HG02642 (cell line): Measurements from ENCODE around the gene FAM120A.

ENCODE experiments used
- ATAC-seq: cut with Tn5 transposase; IDR thresholded peaks from one replicate; pipeline ENCODE4 v1.9.1; 2021; ENCODE audit warnings: mild to moderate bottlenecking; ENCODE audit not compliant: unreplicated experiment, poor library complexity

The FAM120A gene

DNA sequence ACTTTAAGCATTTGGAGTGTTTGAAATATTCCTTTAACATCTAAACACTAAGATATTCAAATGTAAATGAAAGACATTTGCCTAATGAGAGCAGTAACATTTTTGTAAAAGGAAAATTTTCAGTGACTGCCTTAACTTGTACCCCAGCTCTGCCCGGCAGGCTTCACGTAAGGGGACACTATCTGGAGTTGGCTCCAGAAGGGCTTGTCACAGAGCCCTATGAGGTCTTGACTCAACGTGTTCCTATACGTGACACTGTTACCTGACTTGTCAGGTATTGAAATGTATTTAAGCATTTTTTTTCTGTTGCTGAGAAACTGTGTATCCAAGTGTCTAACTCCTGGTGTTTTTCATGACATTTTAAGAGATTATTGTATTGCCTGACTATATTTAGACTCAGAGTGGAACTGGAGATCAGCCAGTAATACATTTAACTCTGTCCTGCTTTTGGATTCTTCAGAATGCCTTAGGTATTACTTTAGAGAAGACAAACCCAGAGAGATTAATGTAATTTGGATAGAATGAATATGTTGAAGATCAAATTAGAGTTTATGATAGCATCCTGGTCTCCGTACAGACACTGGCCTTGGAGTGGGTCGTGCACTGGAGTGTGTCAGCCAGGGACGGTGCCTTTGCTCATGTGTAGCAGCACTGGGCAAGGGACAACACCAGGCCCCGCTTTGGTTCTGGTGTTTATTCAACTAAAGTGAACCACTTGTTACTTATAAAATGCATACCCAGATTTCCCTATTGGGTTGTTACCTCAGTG lies 90.3 kb downstream of the FAM120A start:
- no peak for ATAC-seq

DNA sequence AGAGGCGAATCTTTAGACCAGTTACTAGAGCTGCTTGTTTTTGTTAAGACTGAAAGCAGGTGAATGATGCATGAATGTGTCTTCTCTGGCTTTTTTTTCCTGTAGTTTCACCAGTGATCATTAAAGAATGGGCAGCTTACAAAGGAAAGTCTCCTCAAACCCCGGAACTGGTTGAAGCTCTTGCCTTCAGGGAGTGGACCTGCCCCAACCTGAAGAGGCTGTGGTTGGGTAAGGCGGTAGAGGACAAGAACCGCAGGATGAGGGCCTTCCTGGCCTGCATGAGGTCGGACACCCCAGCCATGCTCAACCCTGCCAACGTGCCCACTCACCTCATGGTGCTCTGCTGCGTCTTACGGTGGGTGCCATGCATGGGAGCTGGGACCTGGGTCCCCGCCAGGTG lies 91.6 kb downstream of the FAM120A start:
- ATAC-seq: no peak

DNA sequence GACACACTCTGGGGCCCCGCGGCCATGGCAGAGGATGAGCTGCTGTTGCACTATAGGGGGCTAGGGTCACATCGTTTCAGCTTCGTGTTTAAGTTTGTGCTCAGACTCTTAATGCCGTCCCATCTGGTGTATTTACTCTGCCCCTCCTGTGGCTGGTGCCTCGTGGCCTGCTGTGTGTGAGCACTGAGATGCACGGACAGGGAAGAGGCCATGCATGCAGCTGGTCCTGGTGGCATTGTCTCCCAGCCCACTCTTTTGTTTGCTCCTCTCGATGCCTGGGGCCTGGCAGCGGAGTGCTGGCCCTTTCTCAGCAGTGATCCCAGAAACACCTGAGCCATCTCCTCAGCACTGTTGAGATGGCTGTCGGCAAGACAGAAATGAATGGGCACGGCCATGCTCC lies 94.9 kb downstream of the FAM120A start:
- no peak for ATAC-seq

- no peak for ATAC-seq
Measured at GRCh38 chr9:93549611-93550010, 98.1 kb downstream of the FAM120A start.

DNA sequence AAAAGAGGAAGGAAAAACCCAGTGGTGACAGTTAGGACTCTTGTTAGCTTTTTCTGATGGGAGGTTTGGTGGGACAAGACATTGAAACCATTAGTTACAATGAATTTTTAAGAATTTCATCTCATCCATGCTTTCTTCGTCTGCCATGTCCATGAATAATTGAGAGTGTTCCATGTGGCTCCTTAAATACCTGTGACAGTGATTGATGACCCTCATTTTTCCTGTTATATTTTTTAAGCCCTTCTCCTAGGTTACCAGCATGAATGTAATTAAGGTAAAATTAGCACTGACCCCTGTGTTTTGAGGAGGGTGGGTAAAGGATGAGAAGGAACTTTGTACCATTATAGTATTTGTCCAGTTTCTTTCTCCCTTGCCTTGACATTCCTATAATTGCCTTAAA lies 101.4 kb downstream of the FAM120A start:
- no peak for ATAC-seq

- ATAC-seq: no peak
Measured at GRCh38 chr9:93555370-93555769, 103.9 kb downstream of the FAM120A start.

- no peak for ATAC-seq
Measured at GRCh38 chr9:93557366-93558137, 106.1 kb downstream of the FAM120A start.

GRCh38 chr9:93558503-93558902 lies 107.0 kb downstream of the FAM120A start:
- ATAC-seq: no peak

DNA sequence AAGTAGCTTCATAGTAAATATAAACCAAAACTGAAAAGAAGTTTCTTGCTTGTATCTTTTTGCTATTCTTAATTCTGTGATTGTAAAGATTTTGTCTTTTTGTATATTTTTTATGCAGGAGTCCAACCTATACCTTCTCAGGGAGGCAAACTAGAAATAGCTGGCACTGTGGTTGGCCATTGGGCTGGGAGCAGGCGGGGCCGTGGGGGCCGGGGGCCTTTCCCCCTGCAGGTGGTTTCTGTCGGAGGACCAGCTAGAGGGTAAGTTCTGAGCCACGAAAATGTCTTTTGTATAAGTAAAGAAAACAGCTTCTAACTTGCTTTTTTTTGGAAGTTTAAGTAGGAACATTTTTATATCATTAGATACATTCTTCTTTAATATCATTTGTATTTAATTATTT lies 109.5 kb downstream of the FAM120A start:
- no peak for ATAC-seq

- no peak for ATAC-seq
Measured at GRCh38 chr9:93562157-93562556, 110.7 kb downstream of the FAM120A start.

- no peak for ATAC-seq
Measured at GRCh38 chr9:93565089-93565488, 113.6 kb downstream of the FAM120A start.

DNA sequence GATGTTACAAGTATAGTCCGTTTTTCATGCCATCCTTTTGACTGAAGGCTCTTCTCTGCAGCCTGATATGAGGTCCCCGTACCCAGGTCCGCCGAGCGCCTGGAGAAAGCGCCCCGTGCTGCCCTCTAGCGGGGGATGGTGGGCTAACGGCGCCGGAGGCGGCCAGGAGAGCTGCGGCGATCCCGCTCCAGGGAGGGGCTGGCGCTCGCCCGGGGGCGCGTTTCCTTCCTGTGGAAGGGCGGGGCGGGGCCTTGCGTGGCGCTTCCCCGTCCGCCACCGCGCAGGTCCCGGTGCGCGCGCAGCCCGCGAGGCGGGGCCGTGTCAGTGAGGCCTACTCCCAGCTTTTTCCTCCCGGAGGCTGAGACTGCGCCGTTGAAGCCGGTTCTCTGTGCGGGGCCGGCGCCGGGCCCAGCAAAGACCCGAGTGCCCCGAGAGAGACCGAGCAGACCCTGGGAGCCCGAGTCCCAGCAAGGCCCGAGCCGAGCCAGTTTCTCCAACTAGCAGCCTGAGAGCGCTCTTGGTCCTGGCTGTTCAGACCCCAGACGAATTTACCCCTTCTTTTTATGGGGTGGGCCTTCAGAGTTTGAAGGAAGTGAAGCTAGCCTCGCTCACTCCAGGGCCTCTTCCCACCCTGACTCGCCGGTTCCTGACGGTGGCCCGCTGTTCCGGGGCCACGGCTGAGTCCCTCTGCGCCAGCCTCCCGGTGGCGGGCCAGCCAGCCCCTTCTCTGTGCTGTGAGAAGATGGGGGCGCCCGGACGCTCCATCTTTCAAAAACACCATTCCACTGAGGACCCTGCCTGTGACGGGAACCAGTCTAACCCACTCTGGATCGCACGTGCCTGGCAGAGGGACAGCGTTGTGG lies 115.2 kb downstream of the FAM120A start:
- peak; percentile 92 for ATAC-seq

DNA sequence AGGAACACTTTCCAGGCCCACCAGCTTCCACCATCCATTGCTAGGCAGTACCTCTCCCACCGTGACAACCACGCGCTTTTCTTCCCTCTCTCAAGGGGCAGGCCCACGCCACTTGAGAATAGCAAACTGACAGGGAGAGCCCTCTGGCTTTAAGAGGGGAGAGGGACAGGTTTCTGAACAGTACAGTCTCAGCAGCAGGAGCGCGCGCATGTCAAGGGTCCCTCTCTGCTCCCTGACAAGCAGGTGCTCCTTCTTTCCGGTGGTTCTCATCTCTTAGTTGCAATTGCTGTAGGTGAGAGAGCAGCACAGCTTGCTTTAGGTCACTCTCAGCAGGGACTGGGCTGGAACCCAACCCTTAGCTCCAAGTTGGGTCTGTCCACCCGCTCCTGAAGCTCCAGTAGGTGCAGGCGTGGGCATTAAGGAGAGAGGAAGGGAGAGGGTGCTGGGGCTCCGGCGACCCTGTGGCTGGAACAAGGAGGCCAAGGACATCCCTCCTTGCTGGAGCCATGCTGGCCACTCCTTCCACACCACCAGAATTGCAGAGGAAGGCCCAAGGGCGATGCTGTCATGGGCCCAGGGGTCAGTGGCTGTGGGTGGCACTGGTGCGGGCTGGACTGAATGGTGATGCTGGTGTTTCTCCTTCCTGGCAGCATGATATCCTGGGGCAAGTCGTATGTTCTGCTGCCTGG lies 115.9 kb downstream of the FAM120A start:
- ATAC-seq: no peak

- ATAC-seq: no peak
Measured at GRCh38 chr9:93568169-93568568, 116.7 kb downstream of the FAM120A start.

GRCh38 chr9:93569621-93570174 lies 118.2 kb downstream of the FAM120A start:
- no peak for ATAC-seq

DNA sequence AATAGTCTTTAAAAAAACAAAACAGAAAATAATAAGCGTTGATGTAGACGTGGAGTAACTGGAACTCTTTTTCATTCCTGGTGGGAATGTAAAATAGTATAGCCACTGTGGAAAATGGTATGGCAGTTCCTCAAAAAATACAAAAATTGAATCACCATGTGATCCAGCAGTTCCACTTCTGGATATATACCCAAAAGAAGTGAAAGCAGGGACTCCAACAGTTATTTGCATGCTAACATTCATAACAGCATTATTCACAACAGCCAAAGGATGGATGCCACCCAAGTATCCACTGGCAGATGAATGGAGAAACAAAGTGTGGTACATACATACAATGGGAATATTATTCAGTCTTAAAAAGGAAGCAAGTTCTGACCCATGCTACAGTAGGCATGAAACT lies 120.7 kb downstream of the FAM120A start:
- no peak for ATAC-seq

DNA sequence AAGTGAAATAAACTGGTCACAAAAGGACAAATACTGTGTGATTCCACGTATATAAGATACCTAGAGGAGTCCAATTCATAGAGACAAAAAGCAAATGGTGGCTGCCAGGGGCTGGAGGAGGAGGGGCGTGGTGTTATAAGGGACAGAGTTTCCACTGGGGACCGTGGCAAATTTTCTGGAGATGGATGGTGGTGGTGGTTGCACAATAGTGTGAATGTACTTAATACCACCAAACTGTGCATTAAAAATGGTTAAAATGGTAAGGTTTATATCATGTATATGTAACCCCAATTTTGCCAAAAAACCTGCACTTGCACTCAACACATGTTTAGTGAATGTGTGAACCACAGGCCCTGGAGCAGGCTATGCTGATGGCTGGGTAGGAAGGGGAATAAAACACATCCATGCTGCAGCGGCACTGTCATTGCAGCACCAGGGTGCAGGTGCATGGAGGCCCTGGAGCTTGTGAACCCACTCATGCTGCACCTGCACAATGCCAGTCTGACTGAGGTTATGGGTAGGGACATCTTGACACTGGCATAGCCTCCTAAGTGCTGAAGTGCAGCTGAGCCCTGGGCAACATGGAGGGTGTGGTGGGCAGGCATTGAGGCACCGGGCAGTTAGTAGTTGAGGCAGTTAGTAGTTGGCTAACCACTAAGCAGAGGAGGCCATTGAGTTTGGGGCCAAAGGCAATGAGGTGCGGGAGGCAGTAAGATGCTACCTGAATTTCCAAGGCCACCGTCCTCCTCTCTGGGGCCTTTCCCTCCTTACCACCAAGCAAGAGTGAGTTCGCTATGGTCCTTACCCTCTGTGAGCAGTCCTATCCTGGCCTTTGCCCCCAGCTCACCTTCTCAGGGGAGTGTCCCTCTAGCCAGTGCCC lies 121.4 kb downstream of the FAM120A start:
- no peak for ATAC-seq

GRCh38 chr9:93573516-93573828 lies 122.0 kb downstream of the FAM120A start:
- ATAC-seq: no peak
